Fibroblast of the aortic adventitia (primary cell): ENCODE results near the gene CTIF. TPM values are rescaled to one million over a fixed set of nuclear protein-coding genes. Genes with fewer than 3 reads are reported as not detected.

Experiments used
- DNase-seq: peaks from one replicate; pipeline ENCODE4 v3.0.0-alpha.2; 2010; ENCODE audit warnings: low read depth
- H3K4me3 ChIP-seq: 2 replicates; pipeline ENCODE4 v1.5.1; 2011; ENCODE audit warnings: low read depth, mild to moderate bottlenecking, control low read depth, low read length, moderate library complexity
- total RNA-seq: library from RNA; depleted of rRNA; stranded (reverse); fragments of >200 nt; gene quantifications from 2 replicates; pipeline ENCODE4 v1.2.3, GENCODE V29; 2012; ENCODE audit warnings: low replicate concordance
- TF ChIP-seq, protein P1 (sequence below): IDR thresholded peaks from 2 replicates; pipeline ENCODE4 v1.5.1; 2011; ENCODE audit warnings: mild to moderate bottlenecking, low read length, control low read depth, inconsistent platforms; ENCODE audit not compliant: insufficient read depth

Gene CTIF
- total RNA-seq, 1 donor = 29.0 TPM

DNA sequence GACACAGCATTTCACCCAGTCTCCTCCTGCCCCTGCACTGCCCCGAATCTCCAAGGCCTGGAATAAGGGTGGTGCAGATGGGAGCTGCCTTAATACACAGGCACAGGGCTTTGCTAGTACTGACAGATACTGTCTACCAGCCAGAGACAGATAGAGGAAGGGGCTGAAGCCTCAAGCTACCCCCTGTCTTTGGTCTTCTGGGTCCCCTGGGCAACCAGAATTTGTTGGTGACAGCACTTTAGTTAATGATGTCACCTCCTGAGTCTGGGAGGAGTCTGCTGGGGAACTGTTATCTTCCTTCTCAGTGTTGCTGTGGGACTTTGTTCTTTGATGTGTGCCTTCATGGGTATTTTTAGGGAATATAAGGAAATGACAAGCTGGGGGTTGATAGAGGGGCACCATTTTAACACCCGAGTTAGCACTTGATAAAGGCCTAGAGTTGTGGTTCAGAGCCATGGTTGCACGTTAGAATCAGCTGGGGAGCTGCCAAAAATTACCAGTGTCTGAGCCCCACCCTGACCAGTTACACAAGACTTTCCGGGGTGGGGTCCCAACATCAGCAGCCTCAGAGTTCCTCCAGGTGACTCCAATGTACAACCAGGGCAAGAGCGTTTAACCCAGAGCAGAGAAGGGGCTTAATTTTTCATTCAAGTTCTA lies 275.1 kb downstream of the CTIF start:
- peak; percentile 49 for DNase-seq
- TF ChIP-seq, protein P1, sequence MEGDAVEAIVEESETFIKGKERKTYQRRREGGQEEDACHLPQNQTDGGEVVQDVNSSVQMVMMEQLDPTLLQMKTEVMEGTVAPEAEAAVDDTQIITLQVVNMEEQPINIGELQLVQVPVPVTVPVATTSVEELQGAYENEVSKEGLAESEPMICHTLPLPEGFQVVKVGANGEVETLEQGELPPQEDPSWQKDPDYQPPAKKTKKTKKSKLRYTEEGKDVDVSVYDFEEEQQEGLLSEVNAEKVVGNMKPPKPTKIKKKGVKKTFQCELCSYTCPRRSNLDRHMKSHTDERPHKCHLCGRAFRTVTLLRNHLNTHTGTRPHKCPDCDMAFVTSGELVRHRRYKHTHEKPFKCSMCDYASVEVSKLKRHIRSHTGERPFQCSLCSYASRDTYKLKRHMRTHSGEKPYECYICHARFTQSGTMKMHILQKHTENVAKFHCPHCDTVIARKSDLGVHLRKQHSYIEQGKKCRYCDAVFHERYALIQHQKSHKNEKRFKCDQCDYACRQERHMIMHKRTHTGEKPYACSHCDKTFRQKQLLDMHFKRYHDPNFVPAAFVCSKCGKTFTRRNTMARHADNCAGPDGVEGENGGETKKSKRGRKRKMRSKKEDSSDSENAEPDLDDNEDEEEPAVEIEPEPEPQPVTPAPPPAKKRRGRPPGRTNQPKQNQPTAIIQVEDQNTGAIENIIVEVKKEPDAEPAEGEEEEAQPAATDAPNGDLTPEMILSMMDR = no peak

DNA sequence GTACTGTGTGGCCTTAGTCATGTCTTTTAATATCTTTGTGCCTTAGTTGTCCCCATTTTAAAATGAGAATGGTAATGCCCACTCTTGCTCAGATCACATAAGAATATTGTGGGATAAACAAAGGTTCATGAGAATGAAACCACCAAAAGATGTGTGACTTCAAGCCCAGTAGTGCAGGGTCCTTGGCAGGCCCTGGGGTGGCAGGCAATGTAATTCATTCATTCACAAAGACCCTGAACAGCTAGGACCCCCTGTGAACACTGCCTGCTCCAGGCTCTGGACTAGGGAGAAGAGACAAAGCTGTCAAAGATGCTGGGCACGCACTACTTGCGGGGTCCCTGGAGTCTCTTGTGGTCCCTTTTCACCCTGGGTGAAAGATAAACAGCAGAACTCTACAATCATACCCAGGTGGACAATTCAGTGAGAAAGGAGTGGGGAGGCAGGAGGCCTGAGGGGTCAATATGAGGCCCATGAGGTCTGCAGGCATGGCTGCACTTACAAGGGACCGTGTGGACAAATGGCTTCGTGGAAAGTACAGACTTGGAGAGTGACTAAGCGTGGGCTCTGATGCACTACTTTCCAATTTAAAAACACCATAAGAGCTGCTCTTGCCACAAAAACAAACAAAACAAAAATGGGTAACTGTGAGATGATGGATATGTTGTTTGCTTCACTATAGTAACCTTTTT lies 275.8 kb downstream of the CTIF start:
- DNase-seq = no peak
- no peak overlapping the region for H3K4me3 ChIP-seq
- TF ChIP-seq, protein P1 = no peak

More for the DNA sequence above, 275.1 kb downstream of the CTIF start:
- H3K4me3 ChIP-seq = no peak overlapping the region

DNA sequence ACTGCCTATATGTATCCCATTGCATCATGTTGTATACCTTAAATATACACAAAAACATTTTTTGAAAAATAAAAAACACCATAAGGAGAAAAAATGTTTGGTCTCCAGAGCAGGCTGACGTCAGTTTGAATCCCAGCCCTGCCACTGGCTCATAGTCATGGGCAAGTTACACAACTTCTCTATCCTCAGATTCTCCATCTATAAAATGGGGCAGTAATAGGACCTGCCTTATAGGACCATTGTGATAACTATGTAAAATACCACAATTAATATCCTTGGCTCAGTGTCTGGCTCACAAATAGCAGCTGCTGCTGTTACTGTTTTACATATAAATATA lies 276.3 kb downstream of the CTIF start:
- no peak for DNase-seq
- TF ChIP-seq, protein P1 = no peak

DNA sequence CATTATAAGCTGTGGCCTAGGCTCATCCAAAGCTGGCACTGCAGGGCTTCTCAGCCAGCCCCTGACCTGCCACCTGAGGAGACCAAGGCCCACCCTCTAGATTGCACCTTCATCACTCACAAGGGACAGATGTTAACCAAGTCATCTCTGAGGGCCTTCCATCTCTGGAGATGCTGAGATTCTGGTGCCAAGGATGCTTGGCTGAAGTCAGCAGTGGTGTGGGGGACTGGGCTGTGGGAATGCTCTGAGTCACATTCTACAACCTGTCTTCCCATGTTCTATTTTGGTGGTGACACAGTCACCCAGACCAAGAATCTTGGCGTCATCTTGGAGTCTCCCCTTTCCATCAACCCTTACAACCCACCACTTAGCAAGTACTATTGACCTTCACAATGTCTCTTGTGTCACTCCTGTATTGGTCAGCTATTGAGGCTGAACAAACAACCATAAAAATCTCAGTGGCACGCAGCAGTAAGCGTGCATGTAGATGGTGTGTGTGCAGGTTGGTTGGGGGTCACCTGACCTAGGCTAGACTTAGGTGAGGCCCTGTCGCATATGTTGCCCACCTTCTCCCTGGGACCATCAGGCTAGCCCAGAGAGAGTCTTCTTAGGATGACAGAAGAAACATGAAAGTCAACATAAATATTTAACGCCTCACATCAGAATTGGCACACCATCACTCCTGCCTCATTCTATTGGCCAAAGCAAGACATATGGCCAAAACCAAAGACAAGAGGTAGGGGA lies 276.9 kb downstream of the CTIF start:
- no peak overlapping the region for H3K4me3 ChIP-seq
- TF ChIP-seq, protein P1 = no peak
- no peak for DNase-seq

More for the DNA sequence above, 276.3 kb downstream of the CTIF start:
- no peak overlapping the region for H3K4me3 ChIP-seq

DNA sequence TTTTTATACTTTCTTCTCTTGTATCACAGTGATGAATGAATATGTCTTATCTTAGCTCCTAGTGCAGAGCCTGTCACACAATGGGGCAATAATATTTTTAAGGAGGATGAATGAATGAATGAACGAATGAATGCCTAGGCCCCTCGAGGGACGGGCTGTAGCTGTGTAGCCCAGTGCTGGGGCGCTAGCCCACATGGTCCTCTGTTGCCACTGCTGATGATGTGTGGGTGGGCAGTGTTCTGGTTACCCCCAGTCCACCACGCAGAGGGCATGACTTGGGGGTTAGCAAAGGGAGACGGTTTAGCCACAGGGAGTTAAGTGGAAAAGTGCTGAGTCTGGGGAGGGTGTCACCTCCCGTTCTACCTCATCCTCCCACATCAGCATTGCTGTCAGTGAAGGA lies 277.7 kb downstream of the CTIF start:
- TF ChIP-seq, protein P1 = no peak
- H3K4me3 ChIP-seq = no peak overlapping the region
- no peak for DNase-seq

DNA sequence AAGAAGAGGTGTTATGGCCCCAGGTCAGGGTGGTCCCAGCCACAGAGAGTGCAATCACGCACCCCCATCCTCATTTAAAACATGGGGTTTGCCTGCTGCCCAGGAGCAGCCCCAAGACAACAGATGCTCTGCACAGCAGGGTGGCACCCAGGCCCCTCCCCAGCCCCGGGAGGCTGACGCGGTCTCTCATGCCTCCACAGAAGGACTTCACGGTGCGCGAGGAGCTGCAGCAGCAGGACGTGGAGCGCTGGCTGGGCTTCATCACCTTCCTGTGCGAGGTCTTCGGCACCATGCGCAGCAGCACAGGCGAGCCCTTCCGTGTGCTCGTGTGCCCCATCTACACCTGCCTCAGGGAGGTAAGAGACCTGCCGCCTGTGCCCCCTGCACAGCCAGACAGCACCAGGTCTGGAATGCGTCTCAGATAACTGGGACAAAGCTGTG lies 278.2 kb downstream of the CTIF start:
- H3K4me3 ChIP-seq = no peak overlapping the region
- no peak for DNase-seq
- TF ChIP-seq, protein P1 = no peak
